Sciatic nerve (tissue), 2 donors: Measurements from ENCODE around the gene TRNAU1AP. TPM values are rescaled to one million over a fixed set of nuclear protein-coding genes. Genes with fewer than 3 reads are reported as not detected.
"Not testable (repeated sequence)": the region's sequence is repeated elsewhere in the genome, so short reads cannot be mapped to it uniquely, and the experiment has no call there.

ENCODE experiments used
- ATAC-seq: fragments of 200-7000 bp; cut with Tn5 transposase; one replicate; pipeline ENCODE4 v1.9.1; 2020; ENCODE audit warnings: mild to moderate bottlenecking, moderate library complexity
- DNase-seq: peaks from one replicate; pipeline ENCODE4 v3.0.0-alpha.2; 2020; ENCODE audit warnings: low spot score
- intact Hi-C: fragments of 100-400 bp; cut with DNase I; formaldehyde crosslinking; loops from one replicate; pipeline ENCODE4 v1.14.2; 2022
- total RNA-seq: library from RNA; stranded (reverse); fragmentation: NEBNext Ultra II Directional; extraction: Animal tissue kit (Norgen Biotek cat#: 25700); gene quantifications from one replicate; pipeline ENCODE4 v1.2.1, GENCODE V29; 2021
- donor health status: DM: no; HTN: no; CAD: no.
- donor health status: DM: no; HTN: no; CAD: no.

TRNAU1AP gene
- total RNA-seq, 1 donor from 2014 or later = 31.0 TPM

GRCh38 chr1:28519946-28520725, 32.7 kb upstream of the TRNAU1AP start:
- DNase-seq = no peak
- ATAC-seq = no peak
- intact Hi-C loops = loop anchor here (5.0 kb wide), 1 partner anchor 82 kb away; no protein-coding TSS in a partner anchor

- intact Hi-C loops, ATAC-seq: not testable (repeated sequence)
These were observed 32.1 kb upstream of the TRNAU1AP start for GRCh38 chr1:28520796-28521195.

GRCh38 chr1:28521502-28522164, 31.3 kb upstream of the TRNAU1AP start:
- intact Hi-C loops = no loop called here
- DNase-seq (no peak), ATAC-seq (no peak)

More at GRCh38 chr1:28520796-28521195, 32.1 kb upstream of the TRNAU1AP start:
- not testable (repeated sequence) for DNase-seq

GRCh38 chr1:28522537-28522936, 30.3 kb upstream of the TRNAU1AP start:
- DNase-seq, intact Hi-C loops, ATAC-seq: not testable (repeated sequence)

GRCh38 chr1:28525002-28525642, 27.8 kb upstream of the TRNAU1AP start:
- intact Hi-C loops = not testable (repeated sequence)

GRCh38 chr1:28526886-28527285, 26.0 kb upstream of the TRNAU1AP start:
- ATAC-seq (no peak), DNase-seq (no peak)
- intact Hi-C loops = no loop called here

More at GRCh38 chr1:28525002-28525642, 27.8 kb upstream of the TRNAU1AP start:
- not testable (repeated sequence) for DNase-seq, ATAC-seq

GRCh38 chr1:28530456-28530855, 22.4 kb upstream of the TRNAU1AP start:
- DNase-seq (no peak), ATAC-seq (no peak)
- intact Hi-C loops = no loop called here

GRCh38 chr1:28534671-28535070, 18.2 kb upstream of the TRNAU1AP start:
- ATAC-seq (no peak), DNase-seq (no peak)
- intact Hi-C loops = no loop called here

GRCh38 chr1:28535180-28535579, 17.7 kb upstream of the TRNAU1AP start:
- intact Hi-C loops = no loop called here
- DNase-seq (no peak), ATAC-seq (no peak)

- ATAC-seq (no peak), DNase-seq (no peak)
- intact Hi-C loops = no loop called here
These were observed 15.3 kb upstream of the TRNAU1AP start for GRCh38 chr1:28537457-28538199.

- ATAC-seq = no peak
These were observed 14.6 kb upstream of the TRNAU1AP start for GRCh38 chr1:28538286-28538685.

GRCh38 chr1:28540651-28541050, 12.2 kb upstream of the TRNAU1AP start:
- ATAC-seq (no peak), DNase-seq (no peak)
- intact Hi-C loops = no loop called here

More at GRCh38 chr1:28538286-28538685, 14.6 kb upstream of the TRNAU1AP start:
- intact Hi-C loops = no loop called here
- DNase-seq = no peak

GRCh38 chr1:28541414-28542015, 11.4 kb upstream of the TRNAU1AP start:
- intact Hi-C loops, ATAC-seq, DNase-seq: not testable (repeated sequence)

GRCh38 chr1:28545246-28545628, 7.6 kb upstream of the TRNAU1AP start:
- intact Hi-C loops = no loop called here
- ATAC-seq = no peak
- DNase-seq = no peak

GRCh38 chr1:28548318-28548717, 4.6 kb upstream of the TRNAU1AP start:
- DNase-seq = no peak
- intact Hi-C loops = no loop called here
- no peak for ATAC-seq

GRCh38 chr1:28551381-28551780, 1.5 kb upstream of the TRNAU1AP start:
- ATAC-seq (no peak), DNase-seq (no peak)
- intact Hi-C loops = no loop called here

GRCh38 chr1:28560886-28561285, 8.0 kb downstream of the TRNAU1AP start:
- DNase-seq (no peak), ATAC-seq (no peak)
- intact Hi-C loops = no loop called here

GRCh38 chr1:28564310-28564709, 11.4 kb downstream of the TRNAU1AP start:
- ATAC-seq (no peak), DNase-seq (no peak)
- intact Hi-C loops = no loop called here

GRCh38 chr1:28565040-28565439, 12.2 kb downstream of the TRNAU1AP start:
- ATAC-seq = no peak
- no peak for DNase-seq
- intact Hi-C loops = no loop called here
